Hypothalamus (tissue), 51 donors: ENCODE data around the gene FOXL2NB.

Experiments used
- DNase-seq, 51 donors: peaks; one replicate each; lab custom pipeline; 2025; lab: John Stamatoyannopoulos, UW

The FOXL2NB gene

DNA sequence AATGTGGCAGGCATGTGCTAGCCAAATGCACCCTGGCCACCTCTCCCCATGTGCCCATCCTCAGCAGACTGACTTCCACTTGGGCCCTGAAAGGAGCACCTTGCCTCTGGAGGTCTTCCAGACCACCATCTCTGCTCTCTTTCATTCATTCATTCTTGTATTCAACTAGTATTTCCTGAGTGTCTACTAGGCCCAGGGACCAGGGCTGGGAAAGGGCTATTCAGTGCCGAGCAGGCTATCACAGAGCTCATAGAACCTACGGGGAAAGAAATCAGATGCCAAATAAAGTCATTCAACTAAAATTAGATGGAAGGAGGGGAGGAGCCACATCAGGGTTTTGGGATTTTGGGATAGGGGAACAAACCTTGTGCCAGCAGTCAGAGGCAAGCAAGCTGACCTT is 40.2 kb downstream of the FOXL2NB start:
- DNase-seq, result no peak

DNA sequence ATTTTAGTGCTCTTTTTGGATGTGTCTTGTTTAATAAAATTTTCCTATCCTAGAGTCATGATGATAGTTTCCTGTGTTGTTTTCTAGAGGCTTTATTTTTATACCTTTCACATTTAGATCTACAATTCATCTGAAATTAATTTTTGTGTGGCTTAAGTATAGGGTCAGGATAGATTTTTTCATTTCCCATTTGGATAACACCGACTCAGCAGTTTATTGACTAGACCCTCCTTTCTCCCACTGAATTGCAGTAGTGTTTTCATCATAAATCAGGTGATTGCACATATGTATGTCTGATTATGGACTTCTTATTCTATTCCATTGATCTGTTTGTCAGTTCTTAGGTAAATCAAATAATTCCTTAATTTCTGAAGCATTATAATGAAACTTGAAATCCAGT is 48.7 kb downstream of the FOXL2NB start:
- DNase-seq, result no peak
